ENCODE results near the gene B3GALT6. TPM values are rescaled to one million over a fixed set of nuclear protein-coding genes. Genes with fewer than 3 reads are reported as not detected.
A peak's percentile ranks its signal among the peaks of the same experiment; 100 is the strongest.

The B3GALT6 gene
- total and polyA plus RNA-seq, 2 experiments from 2014 or later: 6.5 to 52.5 TPM

DNA sequence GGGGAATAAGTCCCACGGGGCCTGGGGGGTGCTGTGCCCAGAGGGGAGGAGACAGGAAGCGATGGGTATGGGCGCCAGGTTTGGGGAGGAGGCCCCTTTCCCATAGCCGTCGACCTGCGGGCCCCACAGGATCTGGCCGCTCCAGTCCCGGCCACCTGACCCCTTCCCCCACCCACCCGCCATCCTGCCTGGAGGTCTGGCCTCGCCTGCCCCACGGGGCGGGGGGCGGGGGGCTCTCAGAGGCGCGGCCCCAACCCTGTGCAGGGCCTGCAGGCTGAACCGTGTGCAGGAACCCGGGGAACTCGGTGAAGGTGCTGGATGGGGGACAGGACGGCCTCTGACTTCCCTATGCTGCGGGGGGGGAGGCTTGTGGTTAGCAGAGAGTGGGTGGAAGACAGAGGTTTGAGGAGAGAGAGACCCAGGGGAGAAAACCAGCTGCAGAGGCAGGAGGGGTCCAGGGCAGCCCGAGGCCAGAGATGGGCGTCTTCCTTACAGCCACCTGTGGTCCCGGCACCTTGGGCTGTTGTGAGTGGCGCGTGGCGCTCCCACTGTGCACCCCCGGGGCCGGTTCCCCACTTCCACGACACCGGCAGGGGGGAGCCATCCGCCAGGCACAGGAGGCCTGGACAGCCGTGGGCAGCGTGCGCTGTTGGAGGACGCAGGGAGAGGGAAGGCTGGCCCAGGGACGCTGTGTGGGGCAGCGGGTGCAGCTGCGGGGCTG lies 23.2 kb upstream of the B3GALT6 start:
- Histone ChIP-seq H3K9me2 (ENCODE audit: insufficient read depth) (no peaks in the 10 kb centered on the region), H3K4me1 (ENCODE audit: insufficient read depth) (no peaks in the 10 kb centered on the region), H3K79me2 (ENCODE audit: insufficient read depth) (no peaks in the 10 kb centered on the region), H3K36me3 (ENCODE audit: low read depth) (no peaks in the 10 kb centered on the region), H3K27me3 (replicated peaks; ENCODE audit: insufficient read depth) (no peaks in the 10 kb centered on the region), H3K4me3 (no peak overlapping the region), H4K20me1 (ENCODE audit: insufficient read depth) (no peaks in the 10 kb centered on the region), H3F3A (ENCODE audit: insufficient read depth) (no peaks in the 10 kb centered on the region), H3K27ac (no peak overlapping the region), H2AFZ (peak overlapping the region; percentile 81; the same call in 1 of the 2 replicates), H3K9ac (peak overlapping the region; percentile 72), H3K9me3 (ENCODE audit: low read depth) (no peaks in the 10 kb centered on the region), H3K4me2 (ENCODE audit: unreplicated experiment) (peak overlapping the region; percentile 67)
- DNase-seq: no peak
- WGBS, 2 experiments (ENCODE audit: low coverage in 1 of 2, low lambda C conversion rate in 2 of 2, missing lambda C conversion rate in 2 of 2): 67 to 82% methylated on average over 23 to 34 of the region's 38 CpGs
- no peak for TF ChIP-seq EZH2phosphoT487 (IDR thresholded peaks at IDR 0.05; ENCODE audit: insufficient read depth, low read depth)
- in situ Hi-C loops (cut with MboI): no loop called here

DNA sequence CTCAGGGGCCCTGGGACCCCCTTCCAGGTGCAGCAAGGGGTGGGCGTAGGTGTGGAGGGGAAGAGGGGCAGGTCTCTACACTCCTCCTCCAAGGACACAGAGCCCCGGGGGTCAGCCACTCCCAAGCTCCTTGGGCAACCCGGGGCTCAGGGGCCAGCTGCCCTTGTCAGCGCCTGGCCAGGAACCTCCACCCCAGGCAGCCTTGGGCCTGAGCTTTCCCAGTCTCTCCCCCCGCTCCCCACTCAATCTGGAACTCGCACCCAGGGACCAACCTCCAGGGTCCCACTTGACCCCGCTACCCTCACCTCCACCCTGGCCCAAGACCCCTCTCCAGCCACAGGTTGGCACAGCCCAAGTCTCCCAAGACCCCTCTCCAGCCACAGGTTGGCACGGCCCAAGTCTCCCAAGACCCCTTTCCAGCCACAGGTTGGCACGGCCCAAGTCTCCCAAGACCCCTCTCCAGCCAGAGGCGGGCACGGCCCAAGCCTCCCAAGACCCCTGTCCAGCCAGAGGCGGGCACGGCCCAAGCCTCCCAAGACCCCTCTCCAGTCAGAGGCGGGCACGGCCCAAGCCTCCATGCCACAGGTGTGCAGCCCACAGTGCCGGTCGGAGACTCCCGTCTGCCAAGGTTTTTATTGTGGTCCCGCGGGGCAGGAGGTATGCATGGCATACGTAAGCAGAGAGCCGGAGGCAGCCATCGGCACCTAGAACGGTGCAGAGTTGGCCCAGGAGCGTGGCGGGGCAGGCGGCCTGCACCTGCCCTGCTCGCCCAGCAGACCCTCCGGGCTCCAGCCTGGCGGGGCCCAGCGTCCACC lies 21.1 kb upstream of the B3GALT6 start:
- Histone ChIP-seq H3K4me3 (no peak overlapping the region), H3K4me2 (ENCODE audit: unreplicated experiment) (no peak overlapping the region), H3K9me2 (ENCODE audit: insufficient read depth) (no peaks in the 10 kb centered on the region), H3K36me3 (ENCODE audit: low read depth) (no peaks in the 10 kb centered on the region), H3K27me3 (replicated peaks; ENCODE audit: insufficient read depth) (no peaks in the 10 kb centered on the region), H3K79me2 (ENCODE audit: insufficient read depth) (no peaks in the 10 kb centered on the region), H2AFZ (no peak overlapping the region), H4K20me1 (ENCODE audit: insufficient read depth) (no peaks in the 10 kb centered on the region), H3K4me1 (ENCODE audit: insufficient read depth) (no peaks in the 10 kb centered on the region), H3K27ac (no peak overlapping the region), H3K9ac (no peak overlapping the region), H3F3A (ENCODE audit: insufficient read depth) (no peaks in the 10 kb centered on the region), H3K9me3 (ENCODE audit: low read depth) (no peaks in the 10 kb centered on the region)
- DNase-seq: no peak
- TF ChIP-seq EZH2 (IDR thresholded peaks at IDR 0.05; ENCODE audit: insufficient read depth, poor library complexity, severe bottlenecking) (no peak), EZH2phosphoT487 (IDR thresholded peaks at IDR 0.05; ENCODE audit: insufficient read depth, low read depth) (no peak)
- in situ Hi-C loops (cut with MboI): no loop called here
- WGBS, 2 experiments (ENCODE audit: low coverage in 1 of 2, low lambda C conversion rate in 2 of 2, missing lambda C conversion rate in 2 of 2): 92 to 96% methylated on average over 26 to 31 of the region's 31 CpGs

DNA sequence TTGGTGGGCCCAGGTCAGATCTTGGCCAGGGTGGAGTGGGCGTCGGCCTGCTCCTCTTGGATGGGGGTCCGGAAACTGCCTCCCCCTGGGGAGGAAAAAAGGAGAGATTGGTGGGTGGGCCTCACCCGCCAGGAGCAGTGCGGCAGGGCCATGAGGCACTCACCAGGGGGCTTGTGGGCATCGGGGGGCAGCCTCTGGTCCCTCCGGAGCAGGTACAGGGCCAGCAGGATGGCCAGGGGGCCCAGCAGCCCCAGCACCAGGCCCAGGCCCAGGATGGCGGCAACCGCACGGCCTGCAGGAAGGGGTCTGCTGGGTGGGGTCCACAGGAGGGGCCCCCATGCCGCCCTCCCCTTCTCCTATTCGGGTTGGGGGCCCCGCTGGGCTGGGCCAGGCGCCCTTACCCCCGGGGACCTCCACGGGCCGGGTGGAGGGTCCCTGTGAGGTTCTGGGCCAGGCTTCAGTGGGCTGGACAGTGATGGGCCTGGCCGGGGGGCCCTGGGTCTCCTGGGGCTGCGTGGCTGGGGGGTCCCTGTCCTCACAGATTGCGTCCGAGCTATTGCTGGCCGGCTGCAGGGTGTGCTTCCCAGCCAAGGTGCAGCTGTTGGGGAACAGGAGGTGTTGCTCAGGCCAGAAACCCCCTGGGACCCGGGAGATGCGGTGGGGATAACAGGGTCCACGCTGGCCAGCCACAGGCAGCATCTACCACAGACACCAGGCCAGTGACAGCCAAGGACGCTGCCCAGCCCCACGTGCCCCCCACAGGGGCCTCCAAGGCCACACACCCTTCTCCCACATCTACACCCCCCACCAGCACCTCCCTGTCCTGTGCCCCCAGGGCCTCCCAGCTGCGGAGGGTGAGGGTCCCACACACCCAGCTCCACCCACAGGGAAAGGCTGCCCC lies 20.2 kb upstream of the B3GALT6 start:
- Histone ChIP-seq H3K36me3 (ENCODE audit: low read depth) (peaks cover 3% of the 10 kb centered on the region; the same call in 1 of the 2 replicates), H3K4me2 (ENCODE audit: unreplicated experiment) (no peak overlapping the region), H3K4me3 (no peak overlapping the region), H3F3A (ENCODE audit: insufficient read depth) (no peaks in the 10 kb centered on the region), H3K4me1 (ENCODE audit: insufficient read depth) (no peaks in the 10 kb centered on the region), H4K20me1 (ENCODE audit: insufficient read depth) (no peaks in the 10 kb centered on the region), H3K9ac (no peak overlapping the region), H3K27ac (no peak overlapping the region), H3K9me3 (ENCODE audit: low read depth) (no peaks in the 10 kb centered on the region), H3K27me3 (replicated peaks; ENCODE audit: insufficient read depth) (no peaks in the 10 kb centered on the region), H3K79me2 (ENCODE audit: insufficient read depth) (no peaks in the 10 kb centered on the region), H2AFZ (no peak overlapping the region), H3K9me2 (ENCODE audit: insufficient read depth) (no peaks in the 10 kb centered on the region)
- no peak for TF ChIP-seq EZH2 (IDR thresholded peaks at IDR 0.05; ENCODE audit: insufficient read depth, poor library complexity, severe bottlenecking)
- no peak for TF ChIP-seq EZH2phosphoT487 (IDR thresholded peaks at IDR 0.05; ENCODE audit: insufficient read depth, low read depth)
- no peak for DNase-seq
- in situ Hi-C loops (cut with MboI): no loop called here
- WGBS, 2 experiments (ENCODE audit: low coverage in 1 of 2, low lambda C conversion rate in 2 of 2, missing lambda C conversion rate in 2 of 2): 88% methylated on average over 17 to 25 of the region's 28 CpGs

DNA sequence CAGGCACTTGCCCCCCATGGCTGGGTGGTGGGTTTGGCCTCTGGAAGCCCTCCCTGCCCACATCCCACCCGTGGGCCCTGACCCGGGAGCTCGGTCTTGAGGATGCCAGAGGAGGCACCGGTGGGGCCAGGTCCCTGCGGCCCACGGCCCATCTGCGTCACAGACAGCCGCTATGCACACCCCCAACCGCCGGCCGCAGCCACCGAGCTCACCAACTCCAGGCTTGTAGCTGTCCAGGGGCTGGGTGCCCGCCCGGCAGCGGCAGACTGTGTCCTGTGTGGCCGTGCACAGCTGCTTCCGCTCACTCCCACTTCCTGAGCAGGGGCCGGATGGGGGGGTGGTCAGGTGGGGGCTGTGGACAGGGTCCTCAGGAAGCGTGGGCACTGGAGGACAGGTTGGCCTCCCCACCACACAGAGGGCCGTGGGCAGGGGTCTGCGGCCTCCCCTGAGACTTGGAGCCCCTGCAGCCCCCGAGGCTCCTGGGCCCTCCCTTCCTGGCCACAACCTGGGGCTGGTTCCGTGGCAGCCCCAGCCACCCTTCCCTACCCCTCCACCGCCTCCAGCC lies 19.2 kb upstream of the B3GALT6 start:
- no peaks in the 10 kb centered on the region for H3K9me3 ChIP-seq (ENCODE audit: low read depth)
- H2AFZ ChIP-seq: no peak overlapping the region
- H3K36me3 ChIP-seq (ENCODE audit: low read depth): peaks cover 5% of the 10 kb centered on the region; the same call in 1 of the 2 replicates
- no peaks in the 10 kb centered on the region for H3K9me2 ChIP-seq (ENCODE audit: insufficient read depth)
- 68 to 77% methylated on average over 17 to 24 of the region's 24 CpGs for WGBS, 2 experiments (ENCODE audit: low coverage in 1 of 2, low lambda C conversion rate in 2 of 2, missing lambda C conversion rate in 2 of 2)
- no peaks in the 10 kb centered on the region for H3F3A ChIP-seq (ENCODE audit: insufficient read depth)
- no peak overlapping the region for H3K27ac ChIP-seq
- H4K20me1 ChIP-seq (ENCODE audit: insufficient read depth): no peaks in the 10 kb centered on the region
- no peak overlapping the region for H3K4me3 ChIP-seq
- no peak overlapping the region for H3K9ac ChIP-seq
- no peaks in the 10 kb centered on the region for H3K79me2 ChIP-seq (ENCODE audit: insufficient read depth)
- in situ Hi-C loops (cut with MboI): no loop called here
- TF ChIP-seq EZH2phosphoT487 (IDR thresholded peaks at IDR 0.05; ENCODE audit: insufficient read depth, low read depth) (no peak), EZH2 (IDR thresholded peaks at IDR 0.05; ENCODE audit: insufficient read depth, poor library complexity, severe bottlenecking) (no peak)
- H3K4me1 ChIP-seq (ENCODE audit: insufficient read depth): no peaks in the 10 kb centered on the region
- DNase-seq: no peak
- H3K27me3 ChIP-seq (replicated peaks; ENCODE audit: insufficient read depth): no peaks in the 10 kb centered on the region
- H3K4me2 ChIP-seq (ENCODE audit: unreplicated experiment): no peak overlapping the region
